HG03135 (cell line): ENCODE measurements around the gene BRAT1.

ENCODE experiments used
- ATAC-seq: cut with Tn5 transposase; IDR thresholded peaks from one replicate; pipeline ENCODE4 v1.9.1; 2021; ENCODE audit warnings: mild to moderate bottlenecking, moderate library complexity; ENCODE audit not compliant: unreplicated experiment

BRAT1 gene

DNA sequence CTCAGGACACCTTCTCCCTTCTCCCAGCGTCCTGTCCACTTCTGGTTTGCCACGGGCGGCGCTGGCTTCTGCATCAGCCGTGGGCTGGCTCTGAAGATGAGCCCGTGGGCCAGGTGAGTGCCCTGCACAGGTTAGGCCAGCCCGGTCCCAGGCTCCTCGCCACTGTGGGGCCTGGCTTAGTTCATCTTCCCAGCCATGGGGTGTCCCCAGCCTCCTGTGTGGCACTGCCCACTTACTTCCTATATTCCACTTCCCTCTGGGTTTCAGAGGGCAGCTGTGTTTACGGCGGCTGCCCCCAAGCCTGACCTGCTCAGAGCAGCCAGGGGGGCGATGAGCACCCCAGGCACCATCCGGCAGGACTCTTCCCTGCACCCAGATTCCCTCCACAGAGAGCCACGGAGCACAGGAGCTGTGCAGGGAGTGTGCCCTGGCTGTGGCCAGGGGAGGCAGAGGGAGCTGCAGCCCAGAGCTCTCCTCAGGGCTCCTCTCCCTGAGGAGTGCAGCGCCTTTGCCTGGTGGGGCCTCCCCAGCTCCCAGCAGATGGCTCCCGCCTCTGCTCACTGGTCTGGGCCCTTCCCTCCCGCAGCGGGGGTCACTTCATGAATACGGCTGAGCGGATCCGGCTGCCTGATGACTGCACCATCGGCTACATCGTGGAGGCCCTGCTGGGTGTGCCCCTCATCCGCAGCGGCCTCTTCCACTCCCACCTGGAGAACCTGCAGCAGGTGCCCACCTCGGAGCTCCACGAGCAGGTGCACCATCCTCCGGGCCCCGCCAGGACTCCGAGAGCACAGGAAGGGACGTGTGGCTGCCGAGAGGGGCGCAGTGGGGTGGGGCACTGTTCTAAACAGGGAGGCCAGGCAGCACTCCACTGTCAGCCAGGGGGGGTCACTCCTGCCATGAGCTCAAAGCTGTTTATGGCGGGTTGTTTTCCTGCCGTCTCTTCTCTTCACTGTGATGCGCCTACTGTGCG lies 29.4 kb downstream of the BRAT1 start:
- ATAC-seq, result no peak

- no peak for ATAC-seq
Measured at GRCh38 chr7:2524808-2525657, 30.3 kb downstream of the BRAT1 start.

GRCh38 chr7:2523941-2524807 lies 31.1 kb downstream of the BRAT1 start:
- no peak for ATAC-seq

DNA sequence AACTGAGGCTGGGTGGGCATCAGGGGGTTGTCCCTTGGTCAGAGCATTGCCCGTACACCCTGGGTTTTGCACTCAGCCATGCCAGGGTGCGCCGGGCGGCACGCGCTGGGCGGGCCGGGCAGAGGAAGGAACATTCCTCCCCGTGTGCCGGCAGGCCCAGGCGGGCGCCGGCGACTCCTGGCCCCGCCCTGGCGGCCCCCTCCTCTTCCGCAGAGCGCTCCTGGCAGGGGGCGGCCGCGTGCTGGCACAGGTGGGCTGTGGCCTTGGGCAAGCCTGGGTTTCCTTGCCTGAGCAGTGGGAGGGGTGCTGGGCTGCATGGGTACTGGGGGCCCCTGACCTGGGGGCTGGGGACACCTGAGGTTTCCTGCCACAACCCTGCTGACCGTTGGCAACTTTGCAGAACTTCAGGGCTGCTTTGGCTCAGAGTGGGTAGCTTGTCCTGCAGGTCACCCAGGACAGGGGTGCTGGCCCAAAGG lies 31.8 kb downstream of the BRAT1 start:
- ATAC-seq, result no peak

DNA sequence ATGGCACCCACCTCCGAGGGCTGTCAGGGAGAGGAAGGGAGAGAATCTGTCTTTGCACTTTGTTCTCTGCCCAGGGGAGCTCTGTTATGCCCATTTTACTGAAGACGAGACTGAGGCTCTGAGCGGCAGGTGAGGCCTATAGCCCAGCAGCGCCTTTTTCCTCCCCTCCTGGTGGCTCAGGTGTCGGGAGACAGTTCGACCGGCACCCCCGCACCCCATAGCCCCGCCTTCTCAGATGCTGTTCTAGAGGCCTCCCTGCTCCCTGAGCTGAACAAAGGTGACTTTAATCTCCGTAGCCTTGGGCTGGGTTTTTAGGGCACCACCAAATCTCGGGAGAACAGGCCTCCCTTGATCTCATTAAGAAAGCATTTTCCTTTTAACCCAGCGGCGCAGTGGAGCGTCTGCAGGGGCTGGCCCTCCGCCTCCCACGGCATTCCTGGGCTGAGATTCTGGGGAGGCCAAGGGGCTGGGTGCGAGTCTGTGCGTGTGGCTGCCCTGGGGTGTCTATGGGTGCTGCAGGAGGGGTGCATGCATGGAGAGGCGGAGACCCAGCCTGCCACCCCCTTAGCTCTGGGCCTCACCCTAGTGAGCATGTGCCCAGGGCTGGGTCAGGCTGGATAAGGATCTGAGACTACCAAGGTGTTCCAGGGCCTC lies 32.4 kb downstream of the BRAT1 start:
- no peak for ATAC-seq

GRCh38 chr7:2521952-2522591 lies 33.3 kb downstream of the BRAT1 start:
- no peak for ATAC-seq

DNA sequence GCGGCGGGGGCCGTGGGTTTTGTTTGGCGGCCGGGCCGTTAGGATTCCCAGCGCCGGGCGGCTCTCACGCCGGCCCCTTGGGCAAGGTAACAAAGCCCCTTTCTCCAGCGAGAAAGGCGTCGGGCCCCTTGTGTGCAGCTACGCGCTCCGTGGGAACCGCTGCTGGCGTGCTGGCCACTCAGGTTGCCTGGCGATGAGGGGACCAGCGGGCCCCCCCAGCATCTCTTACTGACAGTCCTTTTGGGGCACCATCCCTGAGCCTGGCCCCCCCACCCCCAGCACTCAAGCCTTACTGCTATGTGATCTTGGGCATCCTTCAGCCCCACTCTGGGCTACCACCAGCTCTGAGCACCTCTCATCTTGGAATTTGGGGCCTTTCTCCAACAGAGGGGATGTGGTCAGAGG lies 34.0 kb downstream of the BRAT1 start:
- no peak for ATAC-seq

- ATAC-seq, result no peak
Measured at GRCh38 chr7:2520761-2521290, 34.5 kb downstream of the BRAT1 start.

- peak; percentile 1 for ATAC-seq
Measured at GRCh38 chr7:2520131-2520760, 35.1 kb downstream of the BRAT1 start.

DNA sequence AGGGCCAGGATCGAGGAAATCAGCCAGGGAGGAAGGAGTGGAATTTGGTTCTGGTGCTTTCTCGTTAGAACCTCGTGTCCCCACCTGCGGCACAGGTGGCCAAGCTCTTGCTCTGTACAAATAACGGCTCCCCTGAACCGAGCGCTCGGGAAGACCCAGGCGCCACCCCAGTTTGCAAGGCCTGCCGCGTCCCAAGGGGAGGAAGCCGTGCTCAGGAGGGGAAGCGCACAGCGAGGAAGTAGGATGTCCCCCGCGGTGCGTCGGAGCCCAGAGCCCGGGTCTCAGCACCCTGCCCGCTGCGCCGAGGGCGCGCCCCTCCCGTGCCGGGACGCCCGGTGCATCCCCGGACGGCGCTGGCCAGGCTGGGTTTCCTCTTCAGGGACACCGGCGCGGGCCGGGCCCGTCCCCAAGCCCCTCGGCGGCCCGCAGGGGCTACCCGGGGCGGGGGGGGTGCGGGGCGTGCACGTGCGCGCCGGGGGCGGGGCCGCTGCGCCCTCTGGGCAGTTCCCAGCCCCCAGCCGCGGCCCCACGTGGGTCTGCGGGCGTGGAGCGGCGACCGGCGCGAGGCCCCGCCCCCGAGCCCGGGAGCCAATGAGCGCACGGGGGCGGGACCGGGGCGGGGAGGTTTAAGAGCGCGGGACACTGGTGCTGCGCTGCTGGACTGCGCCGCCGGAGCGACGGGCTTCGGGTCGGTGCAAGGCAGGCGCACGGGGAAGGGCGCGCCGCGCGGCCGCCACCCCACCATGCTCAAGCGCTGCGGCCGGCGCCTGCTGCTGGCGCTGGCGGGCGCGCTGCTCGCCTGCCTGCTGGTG lies 36.0 kb downstream of the BRAT1 start, which contains the start of gene LFNG:
LFNG (plus strand) TSS at position 656 of the 812 bp plus-strand sequence; CDS start at position 744, 88 bp downstream.
- peak; percentile 76 for ATAC-seq

DNA sequence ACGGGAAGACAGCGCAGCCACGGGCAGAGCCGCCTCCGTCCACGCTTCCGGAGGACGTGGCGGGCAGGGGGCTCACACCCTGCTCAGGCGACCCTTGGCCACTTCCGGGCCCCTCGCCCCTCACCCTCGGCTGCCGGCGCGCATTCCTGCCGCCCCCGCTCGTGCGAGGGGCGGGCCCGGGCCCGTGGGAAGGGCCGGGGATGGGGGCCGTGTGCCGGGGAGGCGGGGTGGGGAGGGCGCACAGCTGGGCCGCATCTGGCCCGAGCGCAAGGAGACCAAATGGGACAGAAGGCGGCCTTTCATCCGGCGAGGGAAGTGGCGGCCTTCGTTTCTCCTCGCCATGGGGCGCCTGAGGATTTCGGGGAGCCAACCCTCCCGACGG lies 36.6 kb downstream of the BRAT1 start:
- ATAC-seq, result no peak

GRCh38 chr7:2517678-2518507 lies 37.4 kb downstream of the BRAT1 start:
- no peak for ATAC-seq

DNA sequence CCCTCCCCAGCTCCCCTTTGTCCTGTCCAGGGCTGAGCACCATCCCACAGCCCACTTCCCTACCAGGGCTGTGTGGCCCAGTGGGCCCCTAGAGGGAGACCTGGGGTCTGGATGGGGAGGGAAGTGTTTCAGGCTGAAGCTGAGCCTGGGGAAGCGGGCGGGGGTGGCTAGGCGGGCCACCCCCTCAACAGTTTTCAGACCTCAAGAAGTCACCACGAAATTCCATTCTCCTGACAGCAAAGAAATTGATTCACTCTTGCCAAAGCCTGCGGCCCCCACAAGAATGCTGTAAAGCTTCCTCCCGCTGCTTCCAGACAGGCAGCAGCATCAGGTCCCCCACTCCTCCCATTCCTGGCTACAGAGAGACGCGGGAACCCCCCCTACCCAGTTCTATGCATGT lies 38.3 kb downstream of the BRAT1 start:
- no peak for ATAC-seq

DNA sequence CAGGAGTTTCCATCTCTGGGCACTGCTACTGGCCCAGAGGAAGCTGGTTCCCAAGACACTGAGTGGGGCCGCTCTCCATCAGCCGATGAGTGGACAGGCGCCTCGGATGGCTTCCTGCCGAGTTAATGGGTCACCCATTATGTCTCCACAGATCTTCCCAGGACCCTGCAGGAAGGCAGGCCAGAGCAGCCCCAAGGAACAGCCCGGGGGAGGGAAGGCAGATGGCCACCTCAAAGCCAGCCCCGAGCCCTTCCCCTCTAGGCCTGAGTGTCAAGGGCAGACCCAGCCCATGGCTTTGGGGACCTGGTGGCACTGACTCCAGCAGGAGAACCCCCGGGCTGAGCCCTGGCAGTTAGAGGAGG lies 39.1 kb downstream of the BRAT1 start:
- ATAC-seq, result no peak

DNA sequence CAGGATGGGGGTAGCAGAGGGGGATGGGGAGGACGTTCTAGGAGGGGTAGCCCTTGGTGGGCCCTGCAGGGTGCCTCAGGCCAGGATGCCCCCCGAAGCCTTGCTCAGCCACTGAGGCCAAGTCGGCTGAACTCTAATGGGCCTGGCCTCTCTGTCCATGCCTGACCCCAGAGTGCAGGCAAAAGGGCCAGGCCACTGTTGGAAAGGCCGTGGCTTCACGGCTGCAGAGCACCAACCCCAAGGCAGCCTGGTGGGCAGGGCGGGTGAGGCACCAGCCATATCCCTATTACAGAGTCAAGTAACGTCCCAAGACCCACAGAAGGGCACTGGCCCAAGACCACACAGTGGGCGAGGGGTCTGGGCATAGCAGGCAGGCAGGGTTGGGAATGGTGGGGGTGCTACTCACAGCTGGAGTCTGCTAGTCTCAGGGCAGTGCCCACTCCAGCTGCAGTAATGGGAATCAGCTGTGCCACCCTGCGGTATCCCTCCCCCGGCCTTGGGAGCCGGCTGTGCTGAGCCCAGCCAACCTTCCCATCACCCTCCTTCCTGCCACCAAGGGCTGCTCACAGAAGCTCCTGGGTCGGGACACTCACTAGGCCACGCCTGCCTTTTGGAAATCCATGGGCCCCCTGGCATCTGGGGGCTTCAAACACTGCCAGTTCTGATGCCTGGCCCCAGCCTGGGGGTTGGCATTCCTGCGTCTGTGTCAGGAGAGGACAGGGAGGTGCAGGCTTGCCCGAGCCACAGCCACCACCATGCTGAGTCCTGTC lies 39.7 kb downstream of the BRAT1 start:
- no peak for ATAC-seq
